Tibial nerve (tissue), 4 donors: ENCODE measurements around the gene ZACN. TPM values are rescaled to one million over a fixed set of nuclear protein-coding genes. Genes with fewer than 3 reads are reported as not detected.

ENCODE experiments used
- DNase-seq, 2 donors: peaks; one replicate each; pipeline ENCODE4 v3.0.0-alpha.2; 2019; ENCODE audit warnings: low spot score in 2 of 2
- H3K27ac ChIP-seq, 4 donors: fragments of 200-600 bp; sonication (generic) in 3 of 4; one replicate each; pipeline ENCODE4 v1.5.1; 2017 to 2019; ENCODE audit warnings: mild to moderate bottlenecking in 1 of 4
- H3K27me3 ChIP-seq, 2 donors: fragments of 200-600 bp; sonication (generic) in 1 of 2; one replicate each; pipeline versions ENCODE4 v1.5.1 to v1.6.0; 2017 to 2019
- H3K36me3 ChIP-seq, 3 donors: fragments of 200-600 bp; sonication (generic); one replicate each; pipeline ENCODE4 v1.5.1; 2018 to 2019
- H3K4me1 ChIP-seq, 4 donors: fragments of 200-600 bp; sonication (generic) in 3 of 4; one replicate each; pipeline ENCODE4 v1.5.1; 2017 to 2019
- H3K4me3 ChIP-seq, 4 donors: fragments of 200-600 bp; sonication (generic) in 3 of 4; one replicate each; pipeline ENCODE4 v1.5.1; 2017 to 2019; ENCODE audit warnings: mild to moderate bottlenecking in 1 of 4, moderate library complexity in 1 of 4
- H3K9me3 ChIP-seq, 4 donors: fragments of 200-600 bp; sonication (generic) in 3 of 4; one replicate each; pipeline ENCODE4 v1.5.1; 2017 to 2019
- EP300 ChIP-seq, 2 donors: sonication (generic); formaldehyde crosslinking; IDR thresholded peaks; one replicate each; pipeline ENCODE4 v1.6.1; 2017; ENCODE audit warnings: antibody characterized with exemption in 2 of 2, mild to moderate bottlenecking in 1 of 2
- POLR2A ChIP-seq, 2 donors: fragments of 450-650 bp; IDR thresholded peaks; one replicate each; pipeline ENCODE4 v1.6.1; 2017; ENCODE audit warnings: antibody characterized with exemption in 2 of 2, mild to moderate bottlenecking in 2 of 2, moderate library complexity in 2 of 2
- WGBS, 2 donors: methylation state at CpG; one replicate each; pipeline ENCODE4 v1.1.5; 2018; 5-methylcytosine and 5-hydroxymethylcytosine counted together
- total RNA-seq, 4 donors: library from RNA; depleted of rRNA; stranded (reverse); fragments of >200 nt; gene quantifications; one replicate each; pipeline ENCODE4 v1.1.0, GENCODE V29; 2016
- TF ChIP-seq, protein P1 (sequence below), 5 experiments: fragments of 200-600 bp in 3 of 5; fragments of 450-650 bp in 2 of 5; sonication (generic) in 3 of 5; IDR thresholded peaks; one replicate each; pipeline ENCODE4 v1.5.1; 2016 to 2019; ENCODE audit warnings: antibody characterized with exemption in 5 of 5, mild to moderate bottlenecking in 3 of 5, moderate library complexity in 2 of 5

Gene ZACN
- total RNA-seq, 4 donors from 2014 or later = not detected

DNA sequence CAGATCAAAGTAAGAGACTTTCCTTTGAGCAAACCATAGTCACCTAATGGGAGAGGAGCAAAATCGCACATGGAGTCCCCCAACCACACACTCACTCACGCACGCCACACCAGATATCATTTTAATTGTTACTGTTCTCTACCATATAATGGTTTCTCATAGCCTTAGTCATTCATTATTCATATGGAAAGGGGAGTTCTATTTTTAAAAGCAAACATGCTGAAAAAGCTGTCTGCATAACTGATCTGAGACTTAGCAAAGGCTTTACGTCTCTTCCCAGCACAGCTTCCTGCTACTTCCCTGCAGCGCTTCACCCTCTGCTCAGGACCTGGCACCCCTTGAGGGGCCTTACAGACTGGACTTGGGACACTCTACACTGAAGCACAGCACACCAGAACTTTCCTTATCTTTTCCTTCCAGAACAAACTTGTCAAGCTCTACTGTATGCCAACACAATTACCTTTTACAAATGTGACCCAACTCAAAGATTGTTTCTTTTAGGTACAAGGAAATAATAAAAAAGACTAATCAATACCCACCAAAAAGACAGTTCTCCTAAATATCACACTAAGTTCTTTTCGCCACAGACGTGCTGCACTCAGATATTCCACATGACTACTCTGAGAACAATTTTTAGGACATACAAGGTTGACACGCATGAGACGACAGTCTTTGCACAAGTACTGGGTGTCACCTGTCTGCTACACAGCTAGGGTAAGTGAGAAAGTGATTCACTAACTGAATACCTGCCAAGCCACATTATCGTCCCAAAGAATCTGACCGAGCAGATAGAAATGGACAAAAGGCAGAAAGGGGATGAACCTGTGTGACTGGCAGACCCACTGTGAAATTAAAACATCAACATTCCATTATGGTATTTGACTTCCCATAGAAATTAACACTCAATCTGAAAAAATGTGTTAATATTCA is 28.2 kb upstream of the ZACN start:
- peaks cover 5 to 100% (median 23%) of the 10 kb centered on the region in 3 donors for H3K36me3 ChIP-seq
- H3K27me3 ChIP-seq = no peaks in the 10 kb centered on the region
- H3K4me3 ChIP-seq = no peak overlapping the region
- 91 to 98% methylated on average over 11 of the region's 11 CpGs for WGBS, 2 donors
- peaks cover 0 to 7% (median 0%) of the 10 kb centered on the region in 4 donors for H3K4me1 ChIP-seq
- H3K9me3 ChIP-seq = no peaks in the 10 kb centered on the region
- TF ChIP-seq EP300 (IDR thresholded peaks at IDR 0.05) = no peak
- TF ChIP-seq POLR2A (IDR thresholded peaks at IDR 0.05) = no peak
- TF ChIP-seq, protein P1, sequence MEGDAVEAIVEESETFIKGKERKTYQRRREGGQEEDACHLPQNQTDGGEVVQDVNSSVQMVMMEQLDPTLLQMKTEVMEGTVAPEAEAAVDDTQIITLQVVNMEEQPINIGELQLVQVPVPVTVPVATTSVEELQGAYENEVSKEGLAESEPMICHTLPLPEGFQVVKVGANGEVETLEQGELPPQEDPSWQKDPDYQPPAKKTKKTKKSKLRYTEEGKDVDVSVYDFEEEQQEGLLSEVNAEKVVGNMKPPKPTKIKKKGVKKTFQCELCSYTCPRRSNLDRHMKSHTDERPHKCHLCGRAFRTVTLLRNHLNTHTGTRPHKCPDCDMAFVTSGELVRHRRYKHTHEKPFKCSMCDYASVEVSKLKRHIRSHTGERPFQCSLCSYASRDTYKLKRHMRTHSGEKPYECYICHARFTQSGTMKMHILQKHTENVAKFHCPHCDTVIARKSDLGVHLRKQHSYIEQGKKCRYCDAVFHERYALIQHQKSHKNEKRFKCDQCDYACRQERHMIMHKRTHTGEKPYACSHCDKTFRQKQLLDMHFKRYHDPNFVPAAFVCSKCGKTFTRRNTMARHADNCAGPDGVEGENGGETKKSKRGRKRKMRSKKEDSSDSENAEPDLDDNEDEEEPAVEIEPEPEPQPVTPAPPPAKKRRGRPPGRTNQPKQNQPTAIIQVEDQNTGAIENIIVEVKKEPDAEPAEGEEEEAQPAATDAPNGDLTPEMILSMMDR (IDR thresholded peaks at IDR 0.05) = no peak
- no peak for DNase-seq
- no peak overlapping the region for H3K27ac ChIP-seq

DNA sequence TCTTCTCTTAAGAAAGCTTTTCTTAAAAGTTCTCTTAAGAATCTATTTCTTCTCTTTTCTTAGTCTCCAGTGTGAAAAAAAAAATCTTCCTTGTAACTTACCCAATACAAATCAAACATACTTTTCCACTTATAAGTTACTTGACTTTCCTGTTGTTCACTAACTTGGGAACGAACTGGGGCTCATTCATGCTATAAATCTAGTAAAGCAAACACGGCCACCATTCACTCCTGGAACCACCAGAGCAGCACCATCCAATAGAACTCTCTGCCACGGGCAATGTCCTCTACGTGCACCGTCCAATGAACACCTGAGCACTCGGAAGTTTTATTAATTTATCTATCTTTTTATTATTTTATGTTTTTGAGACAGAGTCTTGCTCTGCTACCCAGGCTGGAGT is 27.4 kb upstream of the ZACN start:
- no peak for DNase-seq
- Histone ChIP-seq H3K27ac (no peak overlapping the region), H3K9me3 (no peaks in the 10 kb centered on the region), H3K27me3 (no peaks in the 10 kb centered on the region), H3K4me1 (peaks cover 0 to 7% (median 0%) of the 10 kb centered on the region in 4 donors), H3K4me3 (no peak overlapping the region), H3K36me3 (peaks cover 3 to 100% (median 20%) of the 10 kb centered on the region in 3 donors)
- WGBS, 2 donors = 84% methylated on average over 6 of the region's 6 CpGs
- TF ChIP-seq, protein P1 (IDR thresholded peaks at IDR 0.05) = no peak
- TF ChIP-seq EP300 (IDR thresholded peaks at IDR 0.05) (no peak), POLR2A (IDR thresholded peaks at IDR 0.05) (no peak)

DNA sequence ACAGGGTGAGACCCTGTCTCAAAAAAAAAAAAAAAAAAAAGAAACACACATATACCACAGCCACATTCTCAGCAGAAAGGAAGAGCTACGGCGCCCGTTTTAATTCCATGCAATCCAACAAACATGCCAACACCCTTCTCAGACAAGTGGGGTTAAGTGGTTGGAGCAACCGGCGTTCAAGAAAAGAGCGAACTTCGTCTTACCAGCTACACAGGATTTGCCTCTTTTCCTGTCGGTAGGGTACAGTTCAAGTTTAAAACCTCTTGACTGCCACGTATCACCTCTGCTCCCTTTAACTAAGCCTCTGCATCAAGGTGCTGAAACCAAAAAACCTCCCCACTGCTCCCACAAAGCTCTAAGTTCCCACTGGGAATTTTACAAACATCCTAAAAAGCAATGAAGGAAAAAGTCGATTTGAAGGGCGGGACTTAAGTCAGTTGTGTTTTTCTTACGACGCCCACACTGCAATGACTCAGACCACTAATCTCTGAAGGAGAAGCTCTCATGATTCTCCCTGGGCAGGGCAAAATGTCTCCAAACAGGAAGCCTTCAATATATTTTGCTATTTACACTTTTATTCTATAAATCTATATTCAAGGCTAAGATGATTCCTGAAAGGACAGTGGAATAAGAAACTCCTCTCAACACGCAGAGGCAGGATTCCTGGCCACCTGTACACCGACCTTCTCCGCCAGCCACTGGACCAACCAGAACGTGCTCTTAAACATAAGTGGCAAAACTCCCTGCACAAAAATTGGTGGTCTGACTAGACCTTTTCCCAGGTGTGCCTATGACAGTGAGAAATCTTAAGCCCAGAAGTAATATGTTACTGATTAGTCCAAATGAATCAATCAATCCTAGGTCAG is 25.5 kb upstream of the ZACN start:
- DNase-seq = no peak
- Histone ChIP-seq H3K4me3 (no peak overlapping the region), H3K27ac (no peak overlapping the region), H3K36me3 (peaks cover 3 to 100% (median 32%) of the 10 kb centered on the region in 3 donors), H3K4me1 (peaks cover 0 to 7% (median 0%) of the 10 kb centered on the region in 4 donors), H3K27me3 (no peaks in the 10 kb centered on the region), H3K9me3 (no peaks in the 10 kb centered on the region)
- TF ChIP-seq, protein P1 (IDR thresholded peaks at IDR 0.05) = no peak
- no peak for TF ChIP-seq EP300 (IDR thresholded peaks at IDR 0.05)
- TF ChIP-seq POLR2A (IDR thresholded peaks at IDR 0.05) = no peak
- 74 to 77% methylated on average over 17 of the region's 17 CpGs for WGBS, 2 donors

DNA sequence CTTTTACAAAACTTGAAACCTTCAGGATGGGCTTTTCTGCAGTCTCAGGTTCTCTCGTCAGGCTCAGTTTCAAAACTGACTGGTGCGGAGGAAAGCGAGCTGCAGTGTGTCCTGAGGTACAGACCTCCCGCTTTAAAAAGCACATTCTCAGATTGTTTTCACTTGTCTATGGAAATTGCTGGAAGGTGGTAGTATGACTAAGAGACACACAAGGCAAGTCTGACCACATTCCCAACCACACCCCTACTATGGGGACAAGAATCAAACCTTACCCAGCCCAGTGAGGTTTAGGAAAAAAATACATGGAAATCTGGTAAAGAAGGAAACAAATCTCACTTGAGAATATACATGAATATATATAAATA is 24.9 kb upstream of the ZACN start:
- Histone ChIP-seq H3K9me3 (no peaks in the 10 kb centered on the region), H3K27me3 (no peaks in the 10 kb centered on the region), H3K4me3 (no peak overlapping the region), H3K4me1 (peaks cover 0 to 7% (median 0%) of the 10 kb centered on the region in 4 donors), H3K27ac (no peak overlapping the region), H3K36me3 (peaks cover 3 to 100% (median 36%) of the 10 kb centered on the region in 3 donors)
- no peak for TF ChIP-seq POLR2A (IDR thresholded peaks at IDR 0.05)
- TF ChIP-seq, protein P1 (IDR thresholded peaks at IDR 0.05) = no peak
- no peak for TF ChIP-seq EP300 (IDR thresholded peaks at IDR 0.05)
- DNase-seq = no peak
- WGBS, 2 donors = 96 to 97% methylated on average over 4 of the region's 4 CpGs
